Astrocyte (in vitro differentiated cells and primary cell): Measurements from ENCODE around the gene TRPM3.

Source experiments
- CTCF ChIP-seq: IDR thresholded peaks from 2 replicates; pipeline ENCODE4 v1.5.1; 2011; ENCODE audit warnings: low read depth, mild to moderate bottlenecking, inconsistent platforms, low read length, moderate library complexity; ENCODE audit not compliant: insufficient read depth
- EZH2 ChIP-seq: IDR thresholded peaks from 2 replicates; pipeline ENCODE4 v1.6.1; 2012; ENCODE audit warnings: mild to moderate bottlenecking, low read length, inconsistent platforms; ENCODE audit not compliant: insufficient read depth

GRCh38 chr9:71072587-71072986, 48.8 kb downstream of the TRPM3 start:
- no peak for TF ChIP-seq CTCF
- no peak for TF ChIP-seq EZH2
